Psoas muscle (tissue), 8 donors: ENCODE results near the gene ACTRT2. TPM values are rescaled to one million over a fixed set of nuclear protein-coding genes. Genes with fewer than 3 reads are reported as not detected.
A peak's percentile ranks its signal among the peaks of the same experiment; 100 is the strongest.

Experiments
- ATAC-seq, 4 donors: fragments of 200-7000 bp; cut with Tn5 transposase; one replicate each; pipeline ENCODE4 v1.9.1; 2020; ENCODE audit warnings: moderate library complexity in 3 of 4, mild to moderate bottlenecking in 2 of 4
- DNase-seq, 2 donors: peaks; one replicate each; pipeline ENCODE4 v3.0.0-alpha.2; 2020
- H3K27ac ChIP-seq: fragments of 200-600 bp; one replicate; pipeline ENCODE4 v1.8.0; 2022
- H3K27me3 ChIP-seq, 3 donors: fragments of 200-600 bp in 1 of 3; one replicate each; pipeline versions ENCODE4 v1.6.1 to v1.8.0; 2013 to 2022; ENCODE audit warnings: low read length in 2 of 3, mild to moderate bottlenecking in 2 of 3, moderate library complexity in 1 of 3; ENCODE audit not compliant: insufficient read depth in 3 of 3
- H3K36me3 ChIP-seq, 2 donors: fragments of 200-600 bp in 1 of 2; one replicate each; pipeline versions ENCODE4 v1.6.1 to v1.8.0; 2013 to 2022; ENCODE audit warnings: low read depth in 1 of 2, mild to moderate bottlenecking in 1 of 2, moderate library complexity in 1 of 2; ENCODE audit not compliant: insufficient read depth in 1 of 2
- H3K4me1 ChIP-seq: fragments of 200-600 bp; one replicate; pipeline ENCODE4 v1.8.0; 2022
- H3K4me3 ChIP-seq: fragments of 200-600 bp; one replicate; pipeline ENCODE4 v1.8.0; 2022; ENCODE audit warnings: mild to moderate bottlenecking
- H3K9me3 ChIP-seq: fragments of 200-600 bp; one replicate; pipeline ENCODE4 v1.8.0; 2022
- CTCF ChIP-seq: fragments of 200-600 bp; IDR thresholded peaks from one replicate; pipeline ENCODE4 v1.8.0; 2022; ENCODE audit warnings: antibody characterized with exemption
- WGBS, 3 donors: extraction: QIAGEN DNeasy Blood & Tissue Kit; methylation state at CpG; one replicate each; pipeline versions ENCODE4 v1.1.6 to v1.1.7; 2013; 5-methylcytosine and 5-hydroxymethylcytosine counted together
- intact Hi-C, 2 donors: fragments of 100-400 bp; cut with DNase I; formaldehyde crosslinking; loops; one replicate each; pipeline versions ENCODE4 v1.11.0 to v1.14.2; 2022
- polyA plus RNA-seq, 3 donors: library from polyadenylated mRNA; stranded (reverse); fragments of 200-250 nt; gene quantifications; one replicate each; pipeline ENCODE4 v1.2.3, GENCODE V29; 2013
- total RNA-seq, 4 donors: library from RNA; stranded (reverse); fragmentation: NEBNext Ultra II Directional in 2 of 4; extraction: Animal tissue kit (Norgen Biotek cat#: 25700) in 2 of 4; gene quantifications; one replicate each; pipeline versions ENCODE4 v1.2.1 to v1.2.4, GENCODE V29; 2021 to 2023
- donor health status: healthy with polysubstance abuse.
- donor health status: DM: no; HTN: no; CAD: no; lungs with moderate emphysema.
- donor health status: Bipolar disorder and iron deficiency.
- donor health status: healthy.
- donor health status: DM: yes; HTN: yes; CAD: no.
- donor health status: DM: no; HTN: no; CAD: no.
- donor health status: DM: no; HTN: no; CAD: no.
- donor health status: DM: yes; HTN: yes; CAD: no.

Gene ACTRT2
- total and polyA plus RNA-seq, 7 donors: not detected

- WGBS, 3 donors: 52 to 58% (median 52%) methylated on average over 15 of the region's 15 CpGs
- H3K4me3 ChIP-seq: no peak overlapping the region
- intact Hi-C loops: no loop called here
- no peak overlapping the region for H3K27ac ChIP-seq
- no peak for DNase-seq
- no peaks in the 10 kb centered on the region for H3K9me3 ChIP-seq
- no peaks in the 10 kb centered on the region for H3K36me3 ChIP-seq
- peaks cover 0 to 40% (median 3%) of the 10 kb centered on the region in 3 donors for H3K27me3 ChIP-seq
- H3K4me1 ChIP-seq: no peaks in the 10 kb centered on the region
- no peak for TF ChIP-seq CTCF
- no peak for ATAC-seq
These were observed 38.0 kb upstream of the ACTRT2 start for GRCh38 chr1:2983319-2983705.

- no peak for TF ChIP-seq CTCF
- H3K4me3 ChIP-seq: no peak overlapping the region
- ATAC-seq: no peak
- H3K27ac ChIP-seq: no peak overlapping the region
- no peaks in the 10 kb centered on the region for H3K9me3 ChIP-seq
- no peaks in the 10 kb centered on the region for H3K4me1 ChIP-seq
- no peaks in the 10 kb centered on the region for H3K36me3 ChIP-seq
- intact Hi-C loops: no loop called here
- H3K27me3 ChIP-seq: peaks cover 0 to 41% (median 3%) of the 10 kb centered on the region in 3 donors
- peak in 1 of 2 donors; percentile 46 for DNase-seq
- 75 to 81% (median 78%) methylated on average over 21 of the region's 21 CpGs for WGBS, 3 donors
These were observed 37.4 kb upstream of the ACTRT2 start for GRCh38 chr1:2983706-2984398.

GRCh38 chr1:2984399-2985061, 36.7 kb upstream of the ACTRT2 start:
- no peak overlapping the region for H3K27ac ChIP-seq
- no peak for TF ChIP-seq CTCF
- peaks cover 0 to 41% (median 3%) of the 10 kb centered on the region in 3 donors for H3K27me3 ChIP-seq
- H3K36me3 ChIP-seq: no peaks in the 10 kb centered on the region
- no peaks in the 10 kb centered on the region for H3K9me3 ChIP-seq
- H3K4me3 ChIP-seq: no peak overlapping the region
- no peaks in the 10 kb centered on the region for H3K4me1 ChIP-seq
- WGBS, 3 donors: 84 to 87% (median 85%) methylated on average over 12 of the region's 12 CpGs
- DNase-seq (peak in 1 of 2 donors; percentile 23), ATAC-seq (no peak)
- intact Hi-C loops: no loop called here

- no peak for TF ChIP-seq CTCF
- H3K4me1 ChIP-seq: no peaks in the 10 kb centered on the region
- H3K27me3 ChIP-seq: peaks cover 0 to 41% (median 3%) of the 10 kb centered on the region in 3 donors
- ATAC-seq (no peak), DNase-seq (no peak)
- H3K36me3 ChIP-seq: no peaks in the 10 kb centered on the region
- H3K9me3 ChIP-seq: no peaks in the 10 kb centered on the region
- 15 to 30% (median 16%) methylated on average over 17 of the region's 17 CpGs for whole genome bisulfite sequencing, 3 donors
- H3K27ac ChIP-seq: no peak overlapping the region
- H3K4me3 ChIP-seq: no peak overlapping the region
- intact Hi-C loops: no loop called here
These were observed 36.2 kb upstream of the ACTRT2 start for GRCh38 chr1:2985067-2985561.
